ENCODE data around the gene PARD6G.

Gene PARD6G

DNA sequence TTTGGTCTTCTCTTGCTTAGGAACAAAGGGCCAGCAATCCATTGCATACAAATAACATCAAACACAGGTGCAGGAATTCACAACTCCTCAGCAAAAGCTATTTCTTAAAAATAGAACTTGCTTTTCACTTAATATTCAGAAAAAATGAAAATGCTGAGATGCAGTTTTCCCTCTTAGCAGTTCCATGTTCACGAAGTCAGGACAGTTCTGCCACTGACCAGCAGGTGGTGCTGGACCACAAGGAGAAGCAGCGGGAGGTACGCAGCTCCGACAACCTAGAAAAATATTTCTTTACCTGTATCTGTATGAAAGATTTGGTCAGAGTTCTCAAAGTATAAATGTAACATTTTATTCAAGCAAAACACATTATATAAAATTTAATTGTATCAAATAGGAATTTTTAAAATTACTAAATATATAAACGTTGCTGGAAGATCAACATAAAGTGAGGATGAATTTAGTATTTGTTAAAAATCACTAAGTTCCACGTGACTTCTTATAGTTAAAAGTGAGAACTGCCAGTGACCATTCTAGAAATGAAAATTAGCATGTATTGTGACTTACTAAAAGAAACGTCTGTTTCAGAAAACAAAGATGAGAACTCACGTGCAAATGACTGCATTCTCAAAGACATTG lies 89.5 kb downstream of the PARD6G start:
- H3K27ac ChIP-seq = no peak overlapping the region
- H3K4me2 ChIP-seq (ENCODE audit: low read length) = peak overlapping the region; percentile 2
- TF ChIP-seq, protein P1, sequence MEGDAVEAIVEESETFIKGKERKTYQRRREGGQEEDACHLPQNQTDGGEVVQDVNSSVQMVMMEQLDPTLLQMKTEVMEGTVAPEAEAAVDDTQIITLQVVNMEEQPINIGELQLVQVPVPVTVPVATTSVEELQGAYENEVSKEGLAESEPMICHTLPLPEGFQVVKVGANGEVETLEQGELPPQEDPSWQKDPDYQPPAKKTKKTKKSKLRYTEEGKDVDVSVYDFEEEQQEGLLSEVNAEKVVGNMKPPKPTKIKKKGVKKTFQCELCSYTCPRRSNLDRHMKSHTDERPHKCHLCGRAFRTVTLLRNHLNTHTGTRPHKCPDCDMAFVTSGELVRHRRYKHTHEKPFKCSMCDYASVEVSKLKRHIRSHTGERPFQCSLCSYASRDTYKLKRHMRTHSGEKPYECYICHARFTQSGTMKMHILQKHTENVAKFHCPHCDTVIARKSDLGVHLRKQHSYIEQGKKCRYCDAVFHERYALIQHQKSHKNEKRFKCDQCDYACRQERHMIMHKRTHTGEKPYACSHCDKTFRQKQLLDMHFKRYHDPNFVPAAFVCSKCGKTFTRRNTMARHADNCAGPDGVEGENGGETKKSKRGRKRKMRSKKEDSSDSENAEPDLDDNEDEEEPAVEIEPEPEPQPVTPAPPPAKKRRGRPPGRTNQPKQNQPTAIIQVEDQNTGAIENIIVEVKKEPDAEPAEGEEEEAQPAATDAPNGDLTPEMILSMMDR (IDR thresholded peaks at IDR 0.05) = peak; percentile 97
- H3K27me3 ChIP-seq (ENCODE audit: control insufficient read depth, insufficient read depth, low read length) = no peaks in the 10 kb centered on the region
- H3K79me2 ChIP-seq = no peaks in the 10 kb centered on the region
- H3K4me3 ChIP-seq (ENCODE audit: low read depth, low read length) = no peak overlapping the region
- no peaks in the 10 kb centered on the region for H3K36me3 ChIP-seq (ENCODE audit: control insufficient read depth, insufficient read depth, low read length)
- no peak overlapping the region for H3K9ac ChIP-seq
- no peak overlapping the region for H2AFZ ChIP-seq
- H3K9me3 ChIP-seq (ENCODE audit: control insufficient read depth, low read length) = no peaks in the 10 kb centered on the region
- peaks cover 4% of the 10 kb centered on the region for H3K4me1 ChIP-seq

DNA sequence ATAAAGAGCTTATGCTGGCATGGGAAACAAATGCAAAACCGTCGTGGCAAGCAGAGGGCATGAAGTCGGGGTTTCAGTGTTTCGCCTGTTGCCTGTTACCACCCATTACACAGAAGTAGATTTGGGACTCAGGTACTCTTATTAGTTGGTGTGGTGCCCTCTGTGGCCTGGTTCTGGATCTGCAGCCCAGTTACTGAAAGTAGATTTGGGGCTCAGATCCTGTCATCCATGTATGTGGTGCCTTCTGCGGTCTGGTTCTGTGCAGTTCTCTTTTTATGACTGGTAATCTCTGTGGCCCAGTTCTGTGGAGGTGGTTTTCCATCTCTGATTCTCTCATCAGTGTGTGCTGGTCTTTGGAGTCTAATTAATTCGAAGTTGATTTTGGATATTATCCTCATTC lies 93.0 kb downstream of the PARD6G start:
- TF ChIP-seq, protein P1 (IDR thresholded peaks at IDR 0.05) = no peak
- H3K4me3 ChIP-seq (ENCODE audit: low read depth, low read length) = no peak overlapping the region
- H3K27ac ChIP-seq = no peak overlapping the region
- peaks cover 4% of the 10 kb centered on the region for H3K4me1 ChIP-seq
- H3K4me2 ChIP-seq (ENCODE audit: low read length) = no peak overlapping the region
- no peaks in the 10 kb centered on the region for H3K36me3 ChIP-seq (ENCODE audit: control insufficient read depth, insufficient read depth, low read length)
- H2AFZ ChIP-seq = no peak overlapping the region
- no peaks in the 10 kb centered on the region for H3K27me3 ChIP-seq (ENCODE audit: control insufficient read depth, insufficient read depth, low read length)
- no peaks in the 10 kb centered on the region for H3K79me2 ChIP-seq
- H3K9ac ChIP-seq = no peak overlapping the region
- no peaks in the 10 kb centered on the region for H3K9me3 ChIP-seq (ENCODE audit: control insufficient read depth, low read length)

DNA sequence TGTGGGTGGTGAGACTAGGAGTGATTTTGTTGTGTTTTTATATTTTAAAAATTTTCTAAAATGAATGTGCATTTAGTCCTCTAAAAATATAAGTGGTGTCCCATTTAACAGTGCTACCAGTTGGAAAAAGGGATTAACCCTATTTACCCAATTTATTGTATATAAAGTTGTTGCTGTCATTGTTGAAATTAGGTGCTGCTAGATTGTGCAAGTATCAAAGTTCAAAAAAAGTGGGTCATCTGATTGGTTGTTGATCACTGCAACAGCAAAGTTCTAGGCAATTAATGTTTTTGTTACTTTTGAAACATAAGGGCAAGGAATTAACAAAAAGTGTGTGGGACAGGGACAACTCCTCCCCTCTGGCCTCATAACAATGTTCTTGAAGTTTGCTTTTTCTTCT lies 97.6 kb downstream of the PARD6G start:
- TF ChIP-seq, protein P1 (IDR thresholded peaks at IDR 0.05) = no peak
- H3K9ac ChIP-seq = no peak overlapping the region
- H3K9me3 ChIP-seq (ENCODE audit: control insufficient read depth, low read length) = no peaks in the 10 kb centered on the region
- no peaks in the 10 kb centered on the region for H3K36me3 ChIP-seq (ENCODE audit: control insufficient read depth, insufficient read depth, low read length)
- H3K4me1 ChIP-seq = no peaks in the 10 kb centered on the region
- no peak overlapping the region for H3K4me3 ChIP-seq (ENCODE audit: low read depth, low read length)
- no peak overlapping the region for H2AFZ ChIP-seq
- no peak overlapping the region for H3K4me2 ChIP-seq (ENCODE audit: low read length)
- no peak overlapping the region for H3K27ac ChIP-seq
- H3K27me3 ChIP-seq (ENCODE audit: control insufficient read depth, insufficient read depth, low read length) = no peaks in the 10 kb centered on the region
- no peaks in the 10 kb centered on the region for H3K79me2 ChIP-seq

DNA sequence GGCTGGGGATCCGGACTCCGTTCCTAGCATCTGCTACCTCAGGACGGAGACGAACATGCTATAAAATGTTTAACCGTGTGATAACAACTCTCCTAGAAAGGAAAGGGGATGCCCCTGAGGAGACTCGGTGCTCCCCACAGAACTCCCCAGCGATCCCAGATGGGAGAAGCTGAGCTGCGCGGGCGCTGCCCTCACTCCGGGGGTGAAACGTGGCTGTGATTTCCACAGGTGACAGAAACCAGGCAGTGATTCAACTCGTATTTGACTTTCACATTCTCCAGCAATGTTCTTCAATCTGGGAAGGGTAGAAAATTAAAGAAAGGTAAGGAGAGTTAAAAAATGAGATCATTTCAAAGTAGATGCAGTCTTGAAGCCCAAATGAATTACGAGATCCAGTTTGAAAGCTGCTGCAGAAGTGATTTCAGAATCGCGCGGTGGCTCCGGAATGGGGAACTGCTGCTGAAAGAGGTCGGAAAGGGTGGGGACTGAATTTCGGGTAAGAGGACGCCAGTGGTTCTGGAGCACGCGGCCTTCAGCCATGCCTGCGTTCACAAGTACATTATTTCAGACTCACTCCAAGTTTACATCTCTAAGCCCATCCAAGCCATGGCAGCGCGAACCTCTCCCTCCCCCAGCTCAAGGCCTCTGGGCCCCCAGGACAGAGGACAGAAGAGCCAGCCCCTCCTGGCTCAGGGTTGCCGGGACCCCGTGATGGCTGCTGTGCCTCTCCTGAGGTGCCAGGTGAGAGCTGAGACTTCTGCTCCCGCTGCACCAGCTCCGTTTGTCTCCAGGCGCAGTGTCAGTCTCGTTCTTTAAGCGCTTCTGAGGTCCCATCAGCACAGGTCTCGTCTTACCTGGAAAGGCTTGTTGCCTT lies 98.8 kb downstream of the PARD6G start:
- H3K4me2 ChIP-seq (ENCODE audit: low read length) = peak overlapping the region; percentile 73
- H3K79me2 ChIP-seq = no peaks in the 10 kb centered on the region
- no peaks in the 10 kb centered on the region for H3K4me1 ChIP-seq
- H3K9me3 ChIP-seq (ENCODE audit: control insufficient read depth, low read length) = no peaks in the 10 kb centered on the region
- peak overlapping the region; percentile 7 for H3K27ac ChIP-seq
- H3K4me3 ChIP-seq (ENCODE audit: low read depth, low read length) = peak overlapping the region; percentile 72
- H2AFZ ChIP-seq = peak overlapping the region; percentile 65
- H3K36me3 ChIP-seq (ENCODE audit: control insufficient read depth, insufficient read depth, low read length) = no peaks in the 10 kb centered on the region
- TF ChIP-seq, protein P1 (IDR thresholded peaks at IDR 0.05) = no peak
- no peak overlapping the region for H3K9ac ChIP-seq
- no peaks in the 10 kb centered on the region for H3K27me3 ChIP-seq (ENCODE audit: control insufficient read depth, insufficient read depth, low read length)

Data from parathyroid adenoma (tissue), 2 donors.